CMK (cell line): ENCODE results near the gene DIP2C.
"Not testable (repeated sequence)": the region's sequence is repeated elsewhere in the genome, so short reads cannot be mapped to it uniquely, and the experiment has no call there.

Experiments used
- DNase-seq: peaks from one replicate; pipeline ENCODE4 v3.0.0-alpha.2; 2010; ENCODE audit warnings: low read depth

Gene DIP2C

GRCh38 chr10:660970-661596 is 28.4 kb downstream of the DIP2C start:
- DNase-seq = no peak

DNA sequence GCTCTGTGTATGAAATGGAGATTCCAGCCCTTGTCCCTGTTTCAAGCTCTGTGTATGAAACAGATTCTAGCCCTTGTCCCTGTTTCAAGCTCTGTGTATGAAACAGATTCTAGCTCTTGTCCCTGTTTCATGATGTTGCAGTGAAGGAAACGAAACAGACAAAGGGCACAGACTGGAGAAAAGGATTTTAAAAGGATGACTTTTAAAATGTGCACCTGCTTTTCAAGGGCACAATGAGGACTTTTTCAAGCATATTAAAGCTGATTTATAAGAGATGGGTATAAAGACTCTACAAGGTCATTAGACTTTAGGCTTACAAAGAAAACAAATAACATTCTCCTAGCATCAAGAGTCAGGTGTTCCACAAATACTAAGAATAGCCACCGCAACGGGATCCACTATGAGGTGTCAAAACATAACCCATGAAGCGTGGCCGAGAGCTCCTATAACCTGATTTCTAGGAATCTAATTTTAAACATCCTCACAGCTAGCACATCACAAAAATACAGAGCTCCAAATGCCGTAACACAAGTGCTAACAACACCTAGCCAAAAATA is 29.0 kb downstream of the DIP2C start:
- DNase-seq = no peak

DNA sequence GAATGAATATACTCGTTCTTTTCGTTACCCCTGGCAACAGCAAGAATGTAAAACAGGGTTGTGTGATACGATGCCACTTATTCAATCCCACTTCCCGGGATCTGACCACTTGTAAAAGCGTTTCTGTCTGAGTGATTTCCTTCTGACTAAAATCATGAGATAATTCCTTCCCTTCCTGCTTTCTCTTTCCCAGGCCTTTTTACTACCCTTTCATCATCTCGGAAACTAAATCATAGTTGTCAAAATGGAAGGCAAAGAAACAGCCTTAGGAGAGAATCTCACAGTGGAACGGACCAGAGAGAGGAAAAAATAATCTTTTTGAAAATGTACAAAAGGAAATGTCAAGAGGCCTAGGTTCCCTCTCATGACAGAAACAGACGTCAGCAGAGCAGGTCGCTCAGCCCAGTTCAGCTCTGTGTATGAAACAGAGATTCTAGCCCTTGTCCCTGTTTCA is 29.8 kb downstream of the DIP2C start:
- DNase-seq = no peak

GRCh38 chr10:657816-658350 is 31.6 kb downstream of the DIP2C start:
- not testable (repeated sequence) for DNase-seq

DNA sequence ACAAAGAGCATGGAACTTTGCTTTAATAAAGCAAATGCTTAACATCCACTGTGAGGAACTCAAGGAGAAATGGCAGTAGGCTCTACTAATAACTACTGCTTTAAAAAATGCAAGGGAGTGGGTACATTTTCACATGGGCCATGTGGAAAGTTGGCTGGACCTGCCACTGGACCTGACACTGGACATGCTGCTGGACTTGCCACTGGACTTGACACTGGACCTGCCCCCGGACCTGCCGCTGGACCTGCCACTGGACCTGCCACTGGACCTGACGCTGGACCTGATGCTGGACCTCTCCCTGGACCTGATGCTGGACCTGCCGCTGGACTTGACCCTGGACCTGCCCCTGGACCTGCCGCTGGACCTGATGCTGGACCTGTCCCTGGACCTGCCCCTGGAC is 32.6 kb downstream of the DIP2C start:
- no peak for DNase-seq

DNA sequence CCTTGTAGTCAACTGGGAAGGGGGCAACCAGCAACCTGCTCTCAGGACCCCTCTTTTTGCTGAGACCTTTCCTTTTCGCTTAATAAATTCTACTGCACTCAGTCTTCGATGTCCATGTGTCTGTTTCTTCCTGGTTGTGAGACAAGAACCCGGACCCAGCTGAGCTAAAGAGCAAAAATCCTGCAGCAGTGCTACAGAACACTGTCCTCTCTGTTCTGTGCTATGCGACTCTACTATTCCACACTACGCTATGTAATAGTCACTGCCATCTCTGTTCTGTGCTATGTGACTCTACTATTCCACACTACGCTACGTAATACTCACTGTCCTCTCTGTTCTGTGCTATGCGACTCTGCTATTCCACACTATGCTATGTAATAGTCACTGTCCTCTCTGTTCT is 34.3 kb downstream of the DIP2C start:
- no peak for DNase-seq

DNA sequence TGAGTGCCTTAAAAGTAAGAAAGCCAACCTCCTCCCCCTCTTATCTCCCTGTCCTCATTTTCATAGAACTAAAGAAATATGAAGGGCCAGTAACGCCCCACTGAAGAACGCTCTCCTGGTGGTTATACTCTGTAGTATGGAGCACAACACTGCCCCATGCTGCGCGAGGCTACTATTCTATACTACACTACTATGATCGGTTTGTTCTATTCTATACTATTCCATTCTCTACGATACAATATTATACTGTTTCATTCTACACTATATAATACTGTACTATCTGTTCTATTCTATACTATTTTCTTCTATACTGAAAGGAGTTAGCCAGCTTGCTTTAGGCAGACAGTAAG is 34.8 kb downstream of the DIP2C start:
- DNase-seq = no peak

- DNase-seq = no peak
Observed at GRCh38 chr10:653991-654646, 35.3 kb downstream of the DIP2C start.

DNA sequence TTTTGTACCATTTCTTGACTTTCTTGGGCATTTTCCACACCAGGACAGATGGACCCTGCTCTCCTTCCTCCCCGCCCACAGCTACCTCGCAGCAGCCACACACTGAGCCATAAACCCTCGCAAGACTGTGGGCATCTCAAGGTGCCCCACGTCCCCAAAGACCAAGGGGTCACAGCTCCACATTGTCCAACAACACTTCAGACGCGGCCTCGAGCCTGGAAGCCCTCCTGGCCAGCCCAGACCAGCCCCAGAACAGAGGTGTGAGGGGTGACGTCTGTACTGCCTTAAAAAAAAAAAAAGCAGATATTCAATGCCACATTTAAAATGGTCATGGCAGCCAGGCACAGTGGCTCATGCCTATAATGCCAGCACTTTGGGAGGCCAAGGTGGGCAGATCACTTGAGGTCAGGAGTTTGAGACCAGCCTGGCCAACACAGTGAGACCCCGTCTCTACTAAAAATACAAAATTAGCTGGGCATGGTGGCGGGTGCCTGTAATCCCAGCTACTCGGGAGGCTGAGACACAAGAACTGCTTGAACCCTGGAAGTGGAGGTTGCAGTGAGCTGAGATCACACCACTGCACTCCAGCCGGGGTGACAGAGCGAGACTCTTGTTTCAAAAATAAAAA is 36.5 kb downstream of the DIP2C start:
- DNase-seq = not testable (repeated sequence)

DNA sequence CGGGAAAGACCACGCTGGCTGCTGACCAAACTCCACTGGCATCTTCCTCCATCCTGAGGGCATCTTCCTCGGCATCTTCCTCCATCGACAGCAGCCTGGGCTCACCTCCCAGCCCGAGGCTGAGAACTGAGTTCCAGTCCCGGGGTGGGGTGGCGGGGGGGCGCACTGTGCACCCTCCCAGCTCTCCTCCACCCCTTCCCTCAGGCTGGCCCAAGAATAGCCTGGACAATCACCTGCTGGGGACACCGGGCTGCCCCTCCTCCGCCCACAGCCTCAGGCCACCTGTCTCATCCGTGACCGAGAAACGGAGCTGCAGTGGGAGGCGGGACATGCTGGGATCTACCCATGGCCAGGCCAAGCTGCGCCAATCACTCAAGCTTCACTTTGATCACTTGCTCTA is 37.2 kb downstream of the DIP2C start:
- no peak for DNase-seq

DNA sequence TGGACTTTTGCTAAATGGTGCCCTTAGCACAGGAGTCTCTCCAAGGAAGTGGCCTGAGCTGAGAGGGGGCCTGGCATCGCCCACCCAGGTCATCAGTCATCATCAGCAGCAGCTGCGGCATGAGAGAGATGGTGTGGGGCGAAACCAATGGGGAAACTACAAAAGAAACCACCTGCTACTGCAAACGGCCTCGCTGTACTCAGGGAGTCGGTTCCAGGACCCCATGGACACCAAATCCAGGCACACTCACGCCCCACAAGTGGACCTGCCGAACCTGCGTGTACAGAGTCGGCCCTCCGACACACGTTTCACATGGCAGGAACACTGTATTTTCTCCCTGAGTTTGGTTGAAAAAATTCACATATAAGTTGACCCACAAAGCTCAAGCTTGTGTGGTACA is 37.8 kb downstream of the DIP2C start:
- no peak for DNase-seq

DNA sequence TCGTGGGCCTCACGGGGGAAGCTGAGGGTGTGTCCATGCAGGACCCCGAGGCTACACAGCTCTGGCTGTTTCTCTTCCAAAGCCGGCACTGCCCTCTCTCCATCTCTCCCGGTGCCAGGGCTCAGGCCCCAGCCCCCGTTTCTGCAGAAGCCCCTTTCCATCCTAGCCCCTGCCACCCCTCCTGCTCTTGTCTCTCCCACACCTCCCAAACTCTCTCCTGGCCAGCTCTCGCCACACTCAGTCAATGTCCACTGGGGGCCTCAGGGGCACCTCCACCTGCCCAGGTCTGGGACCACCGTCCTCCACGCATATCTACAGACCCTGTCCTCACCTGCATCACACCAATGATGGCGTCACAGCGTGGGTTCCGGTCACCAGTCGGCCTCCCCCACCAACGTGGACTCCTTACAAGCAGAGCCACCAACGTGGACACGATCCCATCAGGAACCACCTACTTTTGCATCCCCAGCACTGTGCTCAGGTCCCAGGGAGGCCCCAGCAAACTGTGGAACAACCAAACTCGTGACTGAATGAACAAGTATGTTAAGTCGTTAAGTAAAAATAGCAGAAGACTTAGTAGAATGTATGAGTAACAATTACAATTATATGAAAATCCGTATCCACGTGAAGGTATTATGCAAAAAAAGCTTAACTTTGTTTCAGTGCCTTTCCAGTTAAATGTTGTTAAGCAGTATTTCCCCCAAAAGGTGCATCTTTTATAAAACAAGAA is 38.4 kb downstream of the DIP2C start:
- DNase-seq = no peak

DNA sequence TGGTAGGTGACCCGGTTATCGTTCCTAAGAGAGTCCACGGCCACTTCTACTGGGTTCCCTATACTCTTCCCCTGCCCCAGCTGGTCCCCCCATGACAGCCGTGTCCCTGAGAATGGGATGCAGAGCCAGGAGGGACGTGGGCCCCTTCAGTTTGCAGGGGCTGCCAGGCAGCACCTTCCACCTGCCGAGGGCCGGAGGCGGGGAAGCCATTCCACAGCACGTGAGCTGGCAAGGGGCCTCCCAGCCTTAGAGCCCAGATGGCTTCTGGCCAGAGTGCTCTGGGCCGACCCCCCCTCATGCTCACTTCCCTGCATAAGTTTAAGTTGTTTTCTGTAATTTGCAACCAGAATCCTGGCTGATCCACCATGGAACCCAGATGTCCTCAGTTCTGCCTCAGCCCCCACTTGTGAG is 39.0 kb downstream of the DIP2C start:
- DNase-seq = no peak

DNA sequence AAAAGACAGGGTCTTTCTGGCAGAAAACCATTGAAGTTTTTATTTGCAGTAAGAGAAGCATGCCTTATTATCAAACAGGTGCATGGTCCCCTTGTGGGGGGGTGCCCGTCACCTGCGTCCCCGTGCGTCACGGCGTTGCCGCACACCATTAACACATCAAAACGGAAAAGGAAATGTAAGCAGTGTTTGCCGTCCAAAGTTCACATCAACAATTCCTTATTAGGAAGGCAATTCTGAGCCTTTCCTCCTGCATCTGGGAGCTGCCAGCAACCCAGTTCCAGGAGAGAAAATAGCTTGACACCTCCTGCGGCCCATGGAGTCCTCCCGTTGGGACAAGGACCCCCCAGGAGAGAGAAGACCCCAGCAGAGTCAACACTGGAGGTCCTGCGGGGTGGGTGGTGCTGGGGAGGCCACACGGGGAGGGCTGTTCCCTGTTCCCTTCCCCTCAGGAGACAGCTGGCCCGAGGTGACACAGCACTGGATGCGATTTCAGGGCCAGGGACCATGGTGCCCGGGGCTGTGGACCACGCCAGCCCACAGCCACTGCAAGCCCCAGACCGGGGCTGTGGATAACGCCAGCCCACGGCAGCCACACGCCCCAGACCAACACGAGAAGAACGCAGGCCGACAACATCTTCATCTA is 39.5 kb downstream of the DIP2C start:
- DNase-seq = no peak

DNA sequence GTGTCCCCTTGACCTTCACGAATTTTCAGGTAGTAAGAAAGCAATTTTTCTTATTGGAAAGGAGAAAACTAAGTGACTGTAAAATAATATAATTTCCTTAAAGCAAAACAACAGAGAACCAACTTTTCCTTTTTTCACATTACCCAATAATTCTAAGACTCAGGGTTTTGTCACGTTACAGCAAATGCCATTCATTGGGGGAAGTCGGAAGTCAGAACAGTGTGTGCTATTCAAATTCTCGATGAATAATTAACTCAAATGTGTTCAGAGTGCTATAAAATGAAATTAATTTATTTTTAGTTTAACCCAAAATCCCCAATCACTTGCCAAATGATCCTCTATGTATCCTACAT is 40.0 kb downstream of the DIP2C start:
- DNase-seq = no peak

DNA sequence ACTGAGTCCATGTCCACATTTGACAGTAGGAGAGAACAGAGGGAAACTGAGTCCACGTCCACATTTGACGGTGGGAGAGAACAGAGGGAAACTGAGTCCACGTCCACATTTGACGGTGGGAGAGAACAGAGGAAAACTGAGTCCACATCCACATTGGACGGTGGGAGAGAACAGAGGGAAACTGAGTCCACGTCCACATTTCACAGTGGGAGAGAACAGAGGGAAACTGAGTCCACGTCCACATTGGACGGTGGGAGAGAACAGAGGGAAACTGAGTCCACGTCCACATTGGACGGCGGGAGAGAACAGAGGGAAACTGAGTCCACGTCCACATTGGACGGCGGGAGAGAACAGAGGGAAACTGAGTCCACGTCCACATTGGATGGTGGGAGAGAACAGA is 42.4 kb downstream of the DIP2C start:
- not testable (repeated sequence) for DNase-seq

DNA sequence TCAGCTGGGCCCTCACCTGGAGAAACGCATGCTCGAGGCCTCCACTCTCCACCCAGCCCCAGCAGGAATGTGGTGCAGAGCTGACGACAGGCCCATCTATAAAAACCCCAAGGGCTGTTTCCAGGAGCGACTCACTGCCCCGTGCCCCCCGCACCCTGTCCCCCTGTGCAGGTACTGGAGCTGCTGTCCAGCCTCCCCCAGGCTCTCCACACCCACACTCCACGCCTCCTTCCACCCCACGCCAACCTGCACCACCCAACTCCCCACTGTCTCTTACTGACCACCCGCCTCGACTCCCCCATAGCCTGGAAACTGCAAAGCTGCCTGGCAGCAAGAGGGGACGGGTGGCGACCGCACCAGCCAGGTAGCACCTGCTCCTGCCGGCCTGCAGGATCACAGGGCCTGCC is 43.3 kb downstream of the DIP2C start:
- DNase-seq = no peak

GRCh38 chr10:644943-645334 is 44.5 kb downstream of the DIP2C start:
- DNase-seq = no peak

- no peak for DNase-seq
Observed at GRCh38 chr10:644076-644942, 45.2 kb downstream of the DIP2C start.

DNA sequence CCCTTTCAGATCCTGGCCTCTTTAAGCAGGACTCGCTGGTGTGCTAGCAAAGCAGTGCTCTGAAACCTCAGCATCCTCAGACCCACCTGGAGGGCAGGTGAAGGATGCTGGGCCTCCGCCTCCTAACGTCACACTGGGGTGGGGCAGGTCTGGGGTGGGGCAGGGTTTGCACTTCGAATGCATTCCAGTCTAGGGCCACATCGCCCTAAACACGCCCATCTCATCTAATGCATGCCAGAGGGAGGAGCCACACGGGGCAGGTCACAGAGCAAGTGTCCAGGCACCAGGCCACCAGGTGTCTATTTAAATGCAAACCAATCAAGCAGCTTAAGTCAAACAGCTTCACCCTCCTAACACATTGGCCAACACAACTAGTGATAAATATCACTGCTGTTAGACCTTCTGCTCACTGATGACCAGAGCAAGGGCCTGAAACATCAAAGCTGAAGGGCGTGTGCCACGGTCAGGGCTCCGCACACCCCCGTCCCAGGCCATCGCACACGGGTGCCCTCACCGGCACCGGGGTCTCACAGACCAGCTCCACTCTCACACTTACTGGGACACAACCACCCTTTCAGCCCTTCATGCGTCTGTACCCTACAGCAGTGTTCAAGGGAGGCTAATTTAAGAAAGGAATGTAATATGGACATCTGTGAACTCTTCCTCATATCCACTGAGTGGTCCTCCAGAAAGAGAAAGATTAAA is 47.1 kb downstream of the DIP2C start:
- DNase-seq = no peak
